Skeletal muscle tissue (tissue), 4 donors: ENCODE measurements around the gene TBX18. TPM values are rescaled to one million over a fixed set of nuclear protein-coding genes. Genes with fewer than 3 reads are reported as not detected.
A peak's percentile ranks its signal among the peaks of the same experiment; 100 is the strongest.

Experiments
- H3K27ac ChIP-seq: one replicate; pipeline ENCODE4 v1.7.0; 2013; ENCODE audit warnings: mild to moderate bottlenecking, low read depth, low read length, inconsistent platforms
- H3K27me3 ChIP-seq, 3 donors: one replicate each; pipeline ENCODE4 v1.7.0; 2013; ENCODE audit warnings: low read length in 3 of 3; ENCODE audit not compliant: control insufficient read depth in 3 of 3, insufficient read depth in 3 of 3
- H3K36me3 ChIP-seq, 3 donors: one replicate each; pipeline ENCODE4 v1.7.0; 2013; ENCODE audit warnings: low read length in 3 of 3; ENCODE audit not compliant: control insufficient read depth in 3 of 3, insufficient read depth in 3 of 3
- H3K4me1 ChIP-seq, 3 donors: one replicate each; pipeline ENCODE4 v1.7.0; 2013; ENCODE audit warnings: low read length in 3 of 3, mild to moderate bottlenecking in 3 of 3; ENCODE audit not compliant: control insufficient read depth in 3 of 3, insufficient read depth in 3 of 3
- H3K4me3 ChIP-seq, 3 donors: one replicate each; pipeline ENCODE4 v1.7.0; 2013; ENCODE audit warnings: low read length in 3 of 3
- H3K9ac ChIP-seq, 3 donors: one replicate each; pipeline ENCODE4 v1.7.0; 2013; ENCODE audit warnings: low read length in 3 of 3, mild to moderate bottlenecking in 3 of 3, moderate library complexity in 2 of 3, low read depth in 1 of 3
- H3K9me3 ChIP-seq, 3 donors: one replicate each; pipeline ENCODE4 v1.7.0; 2013; ENCODE audit warnings: low read length in 3 of 3; ENCODE audit not compliant: control insufficient read depth in 3 of 3
- total RNA-seq: library from RNA; depleted of rRNA; stranded (reverse); fragments of >200 nt; gene quantifications from one replicate; pipeline ENCODE4 v1.2.3, GENCODE V29; 2014
- donor health status: Osteomylitis.

Gene TBX18
- 22.4 TPM for total RNA-seq

- Histone ChIP-seq H3K9ac (peak within 1 kb of the TSS; percentile 61 to 72 (median 70)), H3K4me1 (peaks cover 0 to 4% (median 0%) of the 10 kb centered on the region in 3 donors)
These were observed at the start of gene TBX18 for GRCh38 chr6:84764332-84765049. TSS of gene TBX18 (minus strand) at chr6:84764598. CDS start at chr6:84764181, 417 bp downstream.

GRCh38 chr6:84811351-84811750, 47.0 kb upstream of the TBX18 start:
- Histone ChIP-seq H3K4me1 (no peaks in the 10 kb centered on the region), H3K27me3 (no peaks in the 10 kb centered on the region), H3K4me3 (no peak overlapping the region), H3K27ac (no peak overlapping the region), H3K36me3 (no peaks in the 10 kb centered on the region), H3K9me3 (no peaks in the 10 kb centered on the region), H3K9ac (no peak overlapping the region)

More at GRCh38 chr6:84764332-84765049, at the start of gene TBX18:
- Histone ChIP-seq H3K27ac (peak within 1 kb of the TSS; percentile 79), H3K4me3 (peak within 1 kb of the TSS; percentile 59 to 81 (median 69)), H3K36me3 (no peaks in the 10 kb centered on the region), H3K9me3 (peaks cover 0 to 2% (median 0%) of the 10 kb centered on the region in 3 donors), H3K27me3 (peaks cover 37 to 69% (median 60%) of the 10 kb centered on the region in 3 donors)

GRCh38 chr6:84809455-84809854, 45.1 kb upstream of the TBX18 start:
- Histone ChIP-seq H3K4me1 (no peaks in the 10 kb centered on the region), H3K4me3 (no peak overlapping the region), H3K27me3 (no peaks in the 10 kb centered on the region), H3K27ac (no peak overlapping the region), H3K36me3 (no peaks in the 10 kb centered on the region), H3K9me3 (no peaks in the 10 kb centered on the region), H3K9ac (no peak overlapping the region)

- no peaks in the 10 kb centered on the region for H3K4me1 ChIP-seq
- H3K4me3 ChIP-seq: no peak overlapping the region
- no peaks in the 10 kb centered on the region for H3K36me3 ChIP-seq
- no peaks in the 10 kb centered on the region for H3K9me3 ChIP-seq
- H3K9ac ChIP-seq: no peak overlapping the region
- H3K27ac ChIP-seq: no peak overlapping the region
- no peaks in the 10 kb centered on the region for H3K27me3 ChIP-seq
These were observed 44.2 kb upstream of the TBX18 start for GRCh38 chr6:84808491-84809061.

- no peaks in the 10 kb centered on the region for H3K4me1 ChIP-seq
- no peaks in the 10 kb centered on the region for H3K27me3 ChIP-seq
- no peak overlapping the region for H3K4me3 ChIP-seq
- H3K9me3 ChIP-seq: no peaks in the 10 kb centered on the region
- no peaks in the 10 kb centered on the region for H3K36me3 ChIP-seq
- no peak overlapping the region for H3K27ac ChIP-seq
- H3K9ac ChIP-seq: no peak overlapping the region
These were observed 40.7 kb upstream of the TBX18 start for GRCh38 chr6:84805145-84805544.

DNA sequence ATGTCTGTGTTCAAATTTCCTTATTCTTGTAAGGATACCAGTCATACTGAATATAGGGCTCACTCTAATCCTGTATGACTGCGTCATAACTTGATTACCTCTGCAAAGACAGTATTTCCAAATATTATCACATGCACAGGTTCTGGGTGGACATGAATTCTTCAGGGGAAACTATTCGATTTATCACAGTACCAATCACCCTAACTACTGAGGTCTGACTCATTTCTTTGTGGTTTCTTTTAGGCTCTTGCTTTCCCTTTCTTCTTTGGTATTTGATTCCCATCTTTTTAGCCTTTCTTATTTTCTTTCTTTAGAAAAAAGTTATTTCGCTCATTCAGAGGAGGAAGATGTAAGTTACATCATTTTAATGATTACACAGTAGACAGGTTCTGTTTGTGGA, 40.3 kb upstream of the TBX18 start:
- Histone ChIP-seq H3K9ac (no peak overlapping the region), H3K4me1 (no peaks in the 10 kb centered on the region), H3K36me3 (no peaks in the 10 kb centered on the region), H3K9me3 (no peaks in the 10 kb centered on the region), H3K4me3 (no peak overlapping the region), H3K27ac (no peak overlapping the region), H3K27me3 (no peaks in the 10 kb centered on the region)

GRCh38 chr6:84801250-84801649, 36.9 kb upstream of the TBX18 start:
- Histone ChIP-seq H3K27me3 (no peaks in the 10 kb centered on the region), H3K36me3 (no peaks in the 10 kb centered on the region), H3K4me1 (no peaks in the 10 kb centered on the region), H3K9me3 (no peaks in the 10 kb centered on the region), H3K4me3 (no peak overlapping the region), H3K27ac (no peak overlapping the region), H3K9ac (no peak overlapping the region)

GRCh38 chr6:84798257-84798656, 33.9 kb upstream of the TBX18 start:
- H3K9ac ChIP-seq: no peak overlapping the region
- H3K36me3 ChIP-seq: no peaks in the 10 kb centered on the region
- H3K4me3 ChIP-seq: no peak overlapping the region
- H3K27me3 ChIP-seq: no peaks in the 10 kb centered on the region
- no peaks in the 10 kb centered on the region for H3K4me1 ChIP-seq
- H3K27ac ChIP-seq: no peak overlapping the region
- no peaks in the 10 kb centered on the region for H3K9me3 ChIP-seq

DNA sequence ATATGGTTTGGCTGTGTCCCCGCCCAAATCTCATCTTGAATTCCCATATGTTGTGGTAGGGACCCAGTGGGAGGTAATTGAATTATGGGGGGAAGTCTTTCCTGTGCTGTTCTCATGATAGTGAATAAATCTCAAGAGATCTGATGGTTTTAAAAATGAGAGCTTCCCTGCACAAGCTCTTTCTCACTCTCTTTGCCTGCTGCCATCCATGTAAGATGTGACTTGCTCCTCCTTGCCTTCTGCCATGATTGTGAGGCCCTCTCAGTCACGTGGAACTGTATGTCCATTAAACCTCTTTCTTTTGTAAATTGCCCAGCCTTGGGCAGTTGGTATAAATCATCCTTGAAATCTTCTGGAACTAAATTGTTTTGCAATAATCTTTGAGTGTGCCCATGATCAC, 31.9 kb upstream of the TBX18 start:
- Histone ChIP-seq H3K27ac (no peak overlapping the region), H3K4me1 (no peaks in the 10 kb centered on the region), H3K9me3 (no peaks in the 10 kb centered on the region), H3K9ac (no peak overlapping the region), H3K36me3 (no peaks in the 10 kb centered on the region), H3K4me3 (no peak overlapping the region), H3K27me3 (no peaks in the 10 kb centered on the region)

DNA sequence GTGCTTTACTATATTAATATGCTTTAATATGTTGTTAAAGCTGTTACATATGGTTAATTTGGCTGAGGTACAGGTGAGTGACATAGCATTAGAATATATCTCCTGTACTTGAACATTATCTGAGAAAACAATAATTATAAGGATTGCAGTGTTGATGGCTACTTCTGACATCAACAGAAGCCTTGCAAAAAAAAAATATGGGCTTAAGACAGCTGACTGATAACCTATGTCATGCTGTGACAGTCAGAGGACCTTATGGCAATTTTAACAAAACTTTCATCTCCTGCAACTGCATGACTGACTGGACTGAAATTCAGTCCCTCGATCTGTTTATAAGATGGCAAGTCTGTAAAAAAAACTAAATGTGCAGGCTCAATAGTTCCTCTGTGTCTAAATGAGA, 27.5 kb upstream of the TBX18 start:
- Histone ChIP-seq H3K4me3 (no peak overlapping the region), H3K9ac (no peak overlapping the region), H3K27ac (no peak overlapping the region), H3K9me3 (no peaks in the 10 kb centered on the region), H3K4me1 (no peaks in the 10 kb centered on the region), H3K27me3 (no peaks in the 10 kb centered on the region), H3K36me3 (no peaks in the 10 kb centered on the region)
